SK-N-DZ (cell line): ENCODE data around the gene FAM187B.
"Not testable (repeated sequence)": the region's sequence is repeated elsewhere in the genome, so short reads cannot be mapped to it uniquely, and the experiment has no call there.

Experiments
- DNase-seq: peaks from one replicate; pipeline ENCODE4 v3.0.0-alpha.2; 2015; ENCODE audit warnings: low spot score

FAM187B gene

GRCh38 chr19:35236638-35237400, 8.3 kb upstream of the FAM187B start:
- DNase-seq: no peak

DNA sequence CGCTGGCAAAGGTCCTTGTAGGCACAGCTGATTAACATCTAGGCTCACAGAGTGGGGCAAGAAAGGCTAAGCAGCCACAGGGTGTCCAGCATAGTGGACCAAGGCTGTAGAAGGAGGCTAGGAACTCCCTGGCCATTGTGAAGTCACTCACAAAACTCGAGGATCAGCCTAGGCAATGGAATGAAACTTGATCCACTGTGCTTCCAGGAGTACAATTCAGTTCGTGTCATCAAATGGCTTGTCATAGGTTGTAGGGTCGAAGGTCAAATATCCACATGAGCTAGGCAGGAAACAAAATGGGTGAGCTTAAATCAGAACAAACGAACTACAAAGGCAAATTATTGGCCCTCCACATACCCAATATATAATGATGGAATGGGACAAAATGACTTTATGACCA, 4.4 kb upstream of the FAM187B start:
- DNase-seq: no peak

DNA sequence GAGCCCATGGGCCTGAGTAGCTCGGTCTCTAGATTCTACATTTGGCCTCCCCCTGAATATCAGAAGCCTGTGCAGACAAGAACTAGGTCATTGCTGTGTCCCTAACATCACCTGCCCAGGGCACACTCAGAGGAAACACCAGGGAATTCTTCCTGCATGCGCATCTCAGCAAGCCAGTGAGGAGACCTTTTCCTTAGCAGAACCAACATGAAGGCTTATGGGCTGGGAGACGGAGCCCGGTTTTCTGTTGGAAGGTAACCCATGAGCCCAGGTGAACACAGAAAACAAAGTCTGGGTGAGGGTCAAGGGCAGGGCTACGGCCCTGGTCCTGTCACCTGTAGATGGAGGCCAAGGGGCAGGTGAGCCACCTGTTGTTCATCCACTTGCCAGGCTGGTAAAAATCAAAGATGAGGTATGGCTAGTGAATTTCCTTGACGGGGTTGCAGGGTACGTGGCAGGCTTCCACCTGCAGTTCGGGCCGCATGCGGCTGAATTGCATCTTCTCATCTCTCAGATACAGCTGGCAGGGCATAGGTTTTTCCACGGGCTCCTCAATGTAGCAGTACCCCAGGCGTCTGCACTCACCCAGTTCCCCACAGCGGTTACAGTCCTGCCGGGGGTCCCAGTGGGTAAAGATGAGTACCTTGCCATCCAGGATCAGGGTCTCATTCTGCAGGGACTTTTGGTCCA, 3.6 kb upstream of the FAM187B start:
- DNase-seq: no peak

DNA sequence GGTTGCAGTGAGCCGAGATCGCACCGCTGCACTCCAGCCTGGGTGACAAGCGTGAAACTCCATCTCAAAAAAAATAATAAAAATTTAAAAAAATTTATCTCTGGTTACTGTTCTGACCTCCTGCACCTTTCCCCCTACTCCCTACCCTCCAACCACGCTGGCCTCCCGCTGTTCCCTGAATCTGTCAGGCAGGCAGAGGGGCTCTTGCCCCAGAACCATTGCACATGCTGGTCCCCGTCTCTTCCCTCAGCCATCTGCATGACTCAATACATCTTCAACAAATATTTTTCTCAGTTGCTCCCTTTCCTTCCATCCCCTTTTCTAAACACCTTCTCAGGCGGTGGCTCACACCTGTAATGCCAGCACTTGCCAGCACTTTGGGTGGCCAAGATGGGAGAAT, 1.1 kb upstream of the FAM187B start:
- no peak for DNase-seq

GRCh38 chr19:35226748-35227147, 1.8 kb downstream of the FAM187B start:
- no peak for DNase-seq

DNA sequence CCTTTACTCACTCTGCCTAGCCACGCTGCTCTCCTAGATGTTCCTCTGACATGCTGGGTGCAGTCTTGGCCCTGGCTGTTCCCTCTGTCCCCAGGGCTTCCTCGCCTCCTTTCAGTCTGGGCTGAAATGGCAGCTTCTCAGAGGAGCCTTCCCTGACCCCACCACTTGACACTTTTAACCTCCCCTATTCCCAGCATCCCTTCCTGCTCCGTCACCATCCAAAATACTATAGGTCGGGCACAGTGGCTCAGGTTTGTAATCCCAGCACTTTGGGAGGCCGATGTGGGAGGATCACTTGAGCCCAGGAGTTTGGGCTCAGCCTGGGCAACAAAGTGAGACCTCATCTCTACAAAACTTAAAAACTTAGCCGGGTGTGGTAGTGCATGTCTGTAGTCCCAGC, 2.6 kb downstream of the FAM187B start:
- DNase-seq: no peak

GRCh38 chr19:35224681-35225571, 3.6 kb downstream of the FAM187B start:
- DNase-seq: no peak

DNA sequence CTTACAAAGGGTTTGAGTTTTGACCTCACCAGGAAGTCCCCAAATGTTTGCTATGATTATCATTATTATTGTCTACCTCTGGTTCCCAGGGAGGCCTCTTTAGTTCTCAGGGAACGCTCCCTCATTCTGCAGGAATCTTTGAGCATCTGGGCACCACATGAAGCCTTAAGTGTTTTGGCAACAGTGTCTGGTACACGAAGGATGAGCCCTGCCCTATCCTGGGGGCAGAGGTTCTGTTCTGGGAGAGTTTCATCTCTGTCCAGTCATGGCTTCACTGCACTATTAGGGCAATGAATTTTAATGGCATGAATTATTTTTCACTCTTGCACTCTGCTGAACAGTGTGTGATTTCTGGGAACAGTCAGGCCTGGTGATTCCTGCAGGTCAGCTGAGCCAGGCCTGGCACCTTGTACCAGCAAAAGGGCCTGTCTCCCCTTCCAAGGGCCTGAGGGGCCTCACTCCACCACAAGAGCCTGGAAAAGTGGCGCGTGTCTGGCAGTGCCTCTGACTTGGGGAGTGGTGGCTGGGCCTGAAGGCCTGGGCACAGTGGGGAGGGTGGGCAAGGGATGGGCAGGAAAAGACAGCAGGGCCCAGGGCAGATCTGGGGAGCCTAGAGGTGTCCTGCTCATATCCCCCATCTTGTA, 4.6 kb downstream of the FAM187B start:
- DNase-seq: no peak

DNA sequence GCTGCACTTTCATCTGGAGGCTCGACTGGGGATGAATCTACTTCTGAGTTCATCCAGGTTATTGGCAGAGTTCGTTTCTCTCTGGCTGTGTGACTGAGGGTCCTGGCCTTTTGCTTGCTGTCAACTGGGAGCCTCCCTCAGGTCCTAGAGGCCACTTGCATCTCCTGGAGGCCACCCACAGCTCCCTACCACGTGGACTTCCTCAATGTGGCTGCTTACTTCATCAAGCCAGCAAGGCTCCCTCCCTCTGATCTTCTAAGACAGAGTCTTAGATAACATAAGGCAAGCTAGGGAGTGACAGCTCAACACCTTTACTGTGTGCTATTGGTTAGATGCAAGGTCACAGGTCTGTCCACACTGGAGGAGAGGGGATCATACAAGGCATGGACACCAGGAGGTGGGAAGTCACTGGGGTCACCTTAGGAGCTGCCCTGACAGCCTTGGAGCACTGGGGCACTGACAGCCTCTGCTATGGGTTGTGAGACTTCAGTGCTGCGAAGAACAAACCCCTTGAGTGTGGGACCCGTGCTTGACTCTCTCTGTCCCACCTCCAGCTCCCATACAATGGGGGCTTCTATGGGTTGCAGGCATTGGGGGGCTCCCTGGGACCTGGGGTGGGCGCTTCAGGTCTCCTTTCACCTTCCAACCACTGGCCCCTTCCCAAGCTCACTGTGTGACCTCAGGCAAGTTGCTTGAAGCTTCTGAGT, 5.3 kb downstream of the FAM187B start:
- no peak for DNase-seq

DNA sequence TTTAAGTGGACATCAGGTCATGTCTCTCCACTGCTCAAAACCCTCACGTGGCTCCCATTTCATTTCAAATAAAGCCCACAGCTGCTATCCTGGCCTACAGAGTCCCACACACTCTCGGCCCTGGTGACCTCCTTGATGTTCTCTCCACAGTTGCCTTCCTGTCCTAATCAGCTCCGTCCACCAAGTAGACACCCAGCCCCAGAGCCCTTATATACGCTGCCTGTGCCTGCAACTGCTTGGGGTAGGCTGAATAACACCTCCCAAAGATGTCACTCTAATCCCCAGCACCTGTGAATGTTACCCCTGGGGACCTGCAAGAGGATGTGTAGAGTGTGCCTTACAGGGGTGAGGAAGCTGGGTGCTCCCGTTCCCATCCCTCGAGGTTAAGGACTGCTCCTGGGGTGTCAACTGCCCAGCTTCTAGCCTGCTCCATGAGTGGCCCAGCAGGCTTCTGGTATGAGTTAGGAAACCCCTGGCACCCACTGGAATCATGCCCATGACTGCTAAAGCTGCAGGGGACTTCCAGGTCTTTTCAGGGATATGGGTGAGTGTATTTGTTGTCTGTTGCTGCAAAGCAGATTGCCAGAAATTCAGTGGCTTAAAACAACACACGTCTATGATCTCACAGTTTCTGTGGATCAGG, 6.0 kb downstream of the FAM187B start:
- DNase-seq: no peak

DNA sequence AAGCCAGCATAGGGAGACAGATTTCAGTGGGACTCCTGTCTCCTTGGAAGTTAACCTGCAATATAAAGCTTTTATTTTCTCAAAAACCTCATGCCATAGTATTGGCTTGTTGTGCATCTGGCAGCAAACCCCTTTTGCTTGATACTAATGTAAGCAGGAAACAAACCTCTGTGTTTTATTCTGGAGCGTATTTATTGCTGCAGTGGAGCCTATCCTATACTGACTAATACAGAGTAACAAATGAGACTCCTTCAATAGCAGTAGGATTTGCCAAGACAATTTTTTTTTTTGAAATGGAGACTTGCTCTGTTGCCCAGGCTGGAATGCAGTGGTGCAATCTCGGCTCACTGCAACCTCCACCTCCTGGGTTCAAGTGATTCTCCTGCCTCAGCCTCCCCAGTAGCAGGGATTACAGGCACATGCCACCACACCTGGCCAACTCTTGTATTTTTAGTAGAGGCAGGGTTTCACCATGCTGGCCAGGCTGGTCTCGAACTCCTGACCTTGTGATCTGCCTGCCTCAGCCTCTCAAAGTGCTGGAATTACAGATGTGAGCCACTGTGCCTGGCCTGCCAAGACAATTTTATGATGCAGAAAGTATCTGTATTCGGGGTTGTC, 7.5 kb downstream of the FAM187B start:
- DNase-seq: not testable (repeated sequence)

DNA sequence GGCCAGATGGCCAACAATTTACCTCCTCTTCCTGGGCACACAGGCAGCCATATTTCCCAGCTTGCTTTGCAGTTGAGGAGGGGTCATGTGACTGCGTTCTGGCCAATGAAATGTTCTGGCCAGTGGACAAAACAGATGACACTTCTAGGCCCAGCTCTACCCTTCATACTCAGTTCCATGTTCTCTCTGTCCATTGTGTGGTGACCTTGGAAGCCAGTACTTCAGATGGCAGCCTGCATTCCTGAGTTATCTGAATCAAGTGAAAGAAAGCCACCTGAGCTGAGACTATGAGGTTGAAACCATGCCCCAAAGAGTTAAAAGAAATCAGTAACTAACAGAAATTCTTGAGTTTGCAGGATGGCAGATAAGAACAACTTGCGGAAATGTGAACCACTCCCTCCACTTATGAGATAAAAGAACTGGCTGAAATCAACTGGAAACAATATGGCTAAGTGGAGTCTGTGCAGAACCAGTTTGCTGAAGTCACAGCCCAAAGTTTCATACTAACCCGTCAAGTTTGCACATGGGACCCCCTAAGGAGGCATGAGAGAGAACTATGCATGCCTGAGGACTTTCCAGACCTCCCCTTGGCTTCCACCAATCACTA, 8.1 kb downstream of the FAM187B start:
- DNase-seq: no peak

DNA sequence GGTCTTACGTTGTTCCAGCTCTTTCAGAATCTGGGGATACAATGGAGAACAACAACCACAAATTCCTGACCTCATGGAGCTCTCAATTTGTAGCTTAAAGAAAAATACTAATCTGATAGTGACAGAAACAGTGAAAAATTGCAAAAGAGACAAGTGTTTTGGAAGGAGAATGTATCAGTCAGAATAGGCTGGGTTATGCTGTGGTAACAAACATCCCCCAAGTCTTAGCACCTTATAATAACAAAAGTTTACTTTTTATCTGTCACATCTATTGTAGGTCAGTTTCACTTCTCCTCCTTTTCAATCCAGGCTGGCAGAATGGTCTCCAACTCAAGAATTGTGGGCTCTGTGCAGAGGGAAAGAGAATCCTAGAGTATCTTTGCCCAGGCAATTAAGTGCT, 9.5 kb downstream of the FAM187B start:
- no peak for DNase-seq

DNA sequence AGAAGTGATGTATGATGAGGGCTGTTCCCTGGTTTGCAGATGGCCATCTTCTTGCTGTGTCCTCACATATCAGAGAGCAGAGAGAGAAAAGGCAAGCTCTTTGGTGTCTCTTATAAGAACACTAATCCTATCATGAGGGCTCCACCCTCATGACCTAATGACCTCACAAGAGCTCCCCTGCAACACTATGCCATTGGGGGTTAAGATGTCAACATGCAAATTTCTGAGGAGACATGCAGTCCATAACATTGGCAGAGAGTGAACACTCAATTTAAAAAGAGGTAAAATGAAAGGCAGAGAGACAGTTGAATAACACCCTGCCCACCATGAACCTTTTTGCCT, 10.9 kb downstream of the FAM187B start:
- DNase-seq: no peak

DNA sequence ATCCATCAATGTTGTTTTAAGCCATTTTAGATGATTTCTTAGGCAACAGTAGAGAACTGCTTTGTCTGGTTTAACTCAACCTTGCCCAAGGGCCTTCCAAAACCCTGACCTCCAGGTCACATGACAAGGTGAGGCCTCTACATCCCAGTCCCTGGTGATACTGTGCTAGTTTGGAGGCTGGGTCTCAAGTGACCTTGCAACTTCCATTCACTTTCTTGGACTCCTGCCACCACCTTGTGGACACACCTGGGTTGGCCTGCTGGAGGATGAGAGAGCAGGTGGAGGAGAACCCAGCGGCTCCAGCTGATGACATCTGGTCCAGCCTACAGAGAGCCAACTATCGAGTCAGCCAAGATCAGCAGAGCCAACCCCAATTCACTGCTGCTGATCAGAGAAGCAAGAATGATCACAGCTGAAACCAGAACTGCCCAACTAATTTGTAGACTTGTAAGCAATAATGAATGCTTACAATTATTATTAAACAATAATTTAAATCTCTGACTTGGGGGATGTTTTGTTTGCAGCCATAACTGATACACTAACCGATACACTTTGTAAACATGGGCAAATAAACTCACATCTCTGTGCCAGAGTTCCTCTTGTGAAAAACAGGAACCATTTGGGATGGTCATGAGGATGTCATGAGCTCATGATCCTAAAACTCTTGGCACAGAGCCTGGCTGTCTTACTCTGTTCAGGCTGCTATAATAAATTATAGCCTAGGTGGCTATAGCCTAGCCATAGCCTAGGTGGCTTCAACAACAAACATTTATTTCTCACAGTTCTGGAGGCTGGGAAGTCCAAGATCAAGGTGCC, 11.5 kb downstream of the FAM187B start:
- no peak for DNase-seq

- DNase-seq: no peak
Observed at GRCh38 chr19:35216016-35216832, 12.3 kb downstream of the FAM187B start.

GRCh38 chr19:35214766-35215422, 13.6 kb downstream of the FAM187B start:
- no peak for DNase-seq
